SU-DHL-6 (cell line): ENCODE data around the gene WIZ.
A peak's percentile ranks its signal among the peaks of the same experiment; 100 is the strongest.

Source experiments
- H2AFZ ChIP-seq: fragments of 200-600 bp; sonication (generic); 2 replicates; pipeline ENCODE4 v1.6.1; 2014; ENCODE audit warnings: low read depth, mild to moderate bottlenecking, moderate library complexity, mixed read lengths, antibody characterized with exemption, low read length; ENCODE audit not compliant: severe bottlenecking
- H3F3A ChIP-seq: fragments of 200-600 bp; shearing (Covaris generic); 2 replicates; pipeline ENCODE4 v1.6.0; 2016; ENCODE audit warnings: antibody characterized with exemption, mild to moderate bottlenecking; ENCODE audit not compliant: insufficient read depth
- H3K27ac ChIP-seq: fragments of 200-600 bp; sonication (generic); 2 replicates; pipeline ENCODE4 v1.5.1; 2016; ENCODE audit warnings: low read depth, mild to moderate bottlenecking, low read length, moderate library complexity, mixed read lengths
- H3K27me3 ChIP-seq: fragments of 200-600 bp; sonication (generic), shearing (Covaris generic); 2 replicates; pipeline ENCODE4 v1.6.0; 2014; ENCODE audit warnings: mild to moderate bottlenecking, low read length
- H3K36me3 ChIP-seq: fragments of 200-600 bp; sonication (generic); 2 replicates; pipeline ENCODE4 v1.6.1; 2014; ENCODE audit warnings: mild to moderate bottlenecking, low read length, mixed read lengths
- H3K4me2 ChIP-seq: fragments of 300-600, 200-600 bp; shearing (Covaris generic), sonication (generic); 2 replicates; pipeline ENCODE4 v1.6.0; 2014; ENCODE audit warnings: low read length, low read depth, mild to moderate bottlenecking; ENCODE audit not compliant: poor library complexity, severe bottlenecking
- H3K4me3 ChIP-seq: fragments of 200-600 bp; sonication (generic); 2 replicates; pipeline ENCODE4 v1.5.1; 2014; ENCODE audit warnings: antibody characterized with exemption, low read length, mild to moderate bottlenecking, mixed read lengths; ENCODE audit not compliant: insufficient read depth, poor library complexity, severe bottlenecking
- H3K79me2 ChIP-seq: fragments of 200-600 bp; sonication (generic); 2 replicates; pipeline ENCODE4 v1.6.1; 2014; ENCODE audit warnings: mild to moderate bottlenecking, low read length, moderate library complexity; ENCODE audit not compliant: insufficient read depth
- H3K9ac ChIP-seq: fragments of 200-600 bp; sonication (generic); 2 replicates; pipeline ENCODE4 v1.7.0; 2014; ENCODE audit warnings: mild to moderate bottlenecking, low read length
- H3K9me2 ChIP-seq: fragments of 200-600 bp; sonication (generic); replicated peaks from 2 replicates; pipeline ENCODE4 v1.6.1; 2014; ENCODE audit warnings: low read length; ENCODE audit not compliant: insufficient read depth
- H3K9me3 ChIP-seq: fragments of 200-600 bp; sonication (generic); 2 replicates; pipeline ENCODE4 v1.6.1; 2014; ENCODE audit warnings: low read length, mixed read lengths; ENCODE audit not compliant: insufficient read depth
- H4K20me1 ChIP-seq: fragments of 200-600 bp; sonication (generic); 2 replicates; pipeline ENCODE4 v1.6.1; 2014; ENCODE audit warnings: low read depth, mild to moderate bottlenecking, antibody characterized with exemption, low read length, moderate library complexity, mixed read lengths
- CTCF ChIP-seq: fragments of 200-600 bp; sonication (generic); IDR thresholded peaks from one replicate; pipeline ENCODE4 v1.5.1; 2017; ENCODE audit warnings: antibody characterized with exemption, mild to moderate bottlenecking, low read length, moderate library complexity; ENCODE audit not compliant: insufficient read depth, poor library complexity, severe bottlenecking
- EZH2phosphoT487 ChIP-seq: fragments of 200-600 bp; sonication (generic), shearing (Covaris generic); conservative IDR thresholded peaks from 2 replicates; pipeline ENCODE4 v1.6.1; 2018; ENCODE audit warnings: mild to moderate bottlenecking, antibody characterized with exemption, low read length, moderate library complexity, mixed read lengths

Gene WIZ

GRCh38 chr19:15464394-15465385 lies 14.9 kb upstream of the WIZ start, which contains the start of gene RASAL3:
Gene RASAL3 (minus strand): TSS chr19:15464544. CDS start chr19:15464358, 186 bp downstream.
- no peaks in the 10 kb centered on the region for H3K9me2 ChIP-seq
- TF ChIP-seq CTCF, result no peak
- no peak for TF ChIP-seq EZH2phosphoT487
- peak within 1 kb of the TSS; percentile 69 for H3K4me3 ChIP-seq
- H3K9ac ChIP-seq, result peak within 1 kb of the TSS; percentile 80
- H3K79me2 ChIP-seq, result no peaks in the 10 kb centered on the region; the same call in 1 of the 2 replicates
- H3F3A ChIP-seq, result no peaks in the 10 kb centered on the region
- peak within 1 kb of the TSS; percentile 66 for H3K27ac ChIP-seq
- no peaks in the 10 kb centered on the region for H3K9me3 ChIP-seq
- H3K4me2 ChIP-seq, result peak within 1 kb of the TSS; percentile 74
- no peaks in the 10 kb centered on the region for H4K20me1 ChIP-seq
- H2AFZ ChIP-seq, result peak within 1 kb of the TSS; percentile 61
- H3K36me3 ChIP-seq, result no peaks in the 10 kb centered on the region
- H3K27me3 ChIP-seq, result no peaks in the 10 kb centered on the region

GRCh38 chr19:15463861-15464371 lies 14.2 kb upstream of the WIZ start:
- Histone ChIP-seq H3K4me2 (peak overlapping the region; percentile 74), H3K79me2 (no peaks in the 10 kb centered on the region; the same call in 1 of the 2 replicates), H3K27me3 (no peaks in the 10 kb centered on the region), H3K9me3 (no peaks in the 10 kb centered on the region), H2AFZ (peak overlapping the region; percentile 60), H3K9ac (peak overlapping the region; percentile 80), H3K27ac (peak overlapping the region; percentile 66), H3F3A (no peaks in the 10 kb centered on the region), H3K4me3 (peak overlapping the region; percentile 69), H3K36me3 (no peaks in the 10 kb centered on the region), H3K9me2 (no peaks in the 10 kb centered on the region), H4K20me1 (no peaks in the 10 kb centered on the region)
- TF ChIP-seq EZH2phosphoT487 (no peak), CTCF (no peak)

- H3K79me2 ChIP-seq, result no peaks in the 10 kb centered on the region; the same call in 1 of the 2 replicates
- H3K9me3 ChIP-seq, result no peaks in the 10 kb centered on the region
- no peak overlapping the region for H3K4me2 ChIP-seq
- H3K27me3 ChIP-seq, result no peaks in the 10 kb centered on the region
- TF ChIP-seq CTCF, result no peak
- TF ChIP-seq EZH2phosphoT487, result no peak
- H2AFZ ChIP-seq, result no peak overlapping the region
- H3K36me3 ChIP-seq, result no peaks in the 10 kb centered on the region
- no peaks in the 10 kb centered on the region for H4K20me1 ChIP-seq
- no peak overlapping the region for H3K9ac ChIP-seq
- H3K27ac ChIP-seq, result no peak overlapping the region
- no peak overlapping the region for H3K4me3 ChIP-seq
- no peaks in the 10 kb centered on the region for H3F3A ChIP-seq
- H3K9me2 ChIP-seq, result no peaks in the 10 kb centered on the region
Measured at GRCh38 chr19:15461694-15462093, 11.9 kb upstream of the WIZ start.
